Hematopoietic multipotent progenitor cell treated with erythropoietin and hydrocortisone succinate and interleukin-3 and kit ligand, for 8 days (in vitro differentiated cells): ENCODE results near the gene SCTR.
A peak's percentile ranks its signal among the peaks of the same experiment; 100 is the strongest.
"Not testable (repeated sequence)": the region's sequence is repeated elsewhere in the genome, so short reads cannot be mapped to it uniquely, and the experiment has no call there.

Source experiments
- DNase-seq: peaks from one replicate; pipeline ENCODE4 v3.0.0-alpha.2; 2015

Gene SCTR

DNA sequence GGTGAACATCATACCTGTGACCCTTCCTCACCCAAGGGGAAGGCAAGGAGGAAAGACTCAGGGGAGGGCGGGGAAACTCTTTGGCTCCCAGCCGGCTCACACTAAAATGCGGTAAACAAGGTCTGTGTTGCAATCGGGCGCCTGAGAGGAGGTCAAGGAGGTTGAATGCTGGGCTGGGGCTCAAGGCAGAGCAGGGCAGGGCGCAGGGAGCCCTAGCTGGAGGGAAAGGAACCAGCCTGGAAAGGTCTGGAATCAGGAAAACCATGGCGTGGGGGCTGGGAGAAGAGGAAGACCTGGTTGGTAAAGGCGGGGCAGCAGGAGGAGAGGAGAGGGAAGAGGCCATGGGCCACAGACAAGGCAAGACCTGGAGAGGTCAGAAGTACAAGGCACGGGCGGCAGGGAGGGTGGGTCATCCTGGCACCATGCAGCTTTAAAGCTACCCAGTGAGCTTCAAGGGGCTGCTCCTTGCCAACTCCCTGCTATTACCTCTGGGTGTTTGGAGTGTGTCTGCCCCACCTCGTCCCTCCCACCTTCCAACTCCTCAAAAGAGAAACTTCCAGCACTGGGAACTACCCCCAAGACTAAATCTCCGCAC lies 97.4 kb downstream of the SCTR start:
- no peak for DNase-seq

DNA sequence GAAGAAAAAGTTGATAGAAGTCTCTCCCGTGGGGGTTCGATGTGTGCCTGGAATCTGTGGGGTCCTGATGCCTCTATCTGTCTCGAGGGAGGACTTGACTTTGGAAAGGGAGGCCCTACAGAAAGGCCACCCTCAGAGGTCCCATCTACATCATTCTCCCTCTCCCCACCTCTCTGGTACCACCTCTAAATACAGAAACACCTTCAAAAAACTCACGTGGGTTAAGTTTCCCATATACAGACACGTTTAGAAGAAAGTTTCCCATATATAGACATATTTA lies 97.9 kb downstream of the SCTR start:
- no peak for DNase-seq

DNA sequence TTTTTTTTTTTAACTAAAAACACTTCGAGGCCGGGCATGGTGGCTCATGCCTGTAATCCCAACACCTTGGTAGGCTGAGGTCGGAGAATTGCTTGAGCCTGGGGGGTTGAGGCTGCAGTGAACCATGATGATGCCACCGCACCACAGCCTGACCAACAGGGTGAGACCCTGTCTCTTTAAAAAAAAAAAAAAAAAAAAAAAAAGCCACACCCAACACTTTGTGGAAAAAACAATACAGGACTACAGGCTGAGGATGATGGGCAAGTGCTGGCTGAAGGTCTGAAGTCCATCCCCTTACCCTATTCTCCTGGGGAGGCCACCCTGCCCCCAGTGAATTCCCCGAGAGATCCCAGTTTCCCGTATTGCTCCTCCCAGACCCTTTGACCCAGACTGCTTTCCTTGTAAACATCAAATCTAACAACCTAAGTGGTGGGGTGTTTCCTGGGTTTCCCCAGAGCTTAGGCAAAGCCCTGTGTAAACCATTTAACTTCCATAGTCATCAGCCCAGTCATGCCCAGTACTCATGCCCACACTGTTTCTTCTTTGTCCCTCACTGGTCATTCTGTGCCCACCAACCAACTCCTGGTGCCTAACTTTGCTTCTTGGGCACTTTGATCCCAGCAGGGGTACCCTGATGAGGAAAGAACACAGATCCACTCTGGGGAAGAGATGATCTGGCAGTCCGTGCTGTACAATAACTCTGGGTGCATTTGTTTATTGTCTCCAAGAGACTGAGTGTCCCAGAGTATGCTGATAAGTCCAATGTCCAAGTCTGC lies 98.5 kb downstream of the SCTR start:
- no peak for DNase-seq

GRCh38 chr2:119425119-119425405 lies 99.2 kb downstream of the SCTR start:
- no peak for DNase-seq

DNA sequence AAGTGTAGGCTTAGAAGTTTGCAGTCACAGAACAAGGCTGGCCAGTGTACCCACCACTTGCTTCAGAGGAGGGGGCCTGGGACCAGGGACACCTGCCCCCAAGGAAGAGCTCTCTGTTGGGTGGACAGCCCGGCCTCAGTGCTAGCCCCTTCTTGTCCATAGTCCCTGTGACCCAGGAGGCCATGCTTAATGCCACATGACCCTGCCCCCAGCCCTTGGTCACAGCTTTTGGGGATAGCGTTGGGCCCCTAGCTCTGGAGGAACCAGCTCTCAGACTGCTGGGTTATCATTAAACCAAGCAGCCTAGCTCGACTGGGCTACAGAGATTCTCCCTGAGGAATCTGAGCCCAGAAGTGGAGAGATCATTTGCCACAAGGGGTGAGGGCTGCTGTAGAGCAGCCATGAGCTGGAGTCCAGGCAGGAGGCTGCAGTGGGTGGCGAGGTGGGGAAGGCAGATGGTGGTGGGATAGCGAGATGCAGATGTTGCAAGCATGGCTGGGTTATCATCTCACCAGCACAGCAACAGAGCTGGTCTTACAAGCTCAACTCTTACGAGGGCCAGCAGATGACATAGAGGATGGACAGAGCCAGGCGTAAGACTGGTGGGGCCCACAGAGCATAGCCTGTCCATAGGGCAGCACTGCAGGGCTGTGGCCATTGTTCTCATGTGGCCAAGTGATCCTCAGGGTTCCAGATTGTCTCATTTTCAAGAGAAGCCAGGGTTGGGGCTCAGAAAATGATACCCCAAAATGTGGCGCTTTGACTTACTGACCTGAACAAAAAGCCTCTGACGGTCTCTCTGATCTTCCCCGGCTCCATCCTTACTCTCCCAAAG lies 99.8 kb downstream of the SCTR start:
- no peak for DNase-seq

DNA sequence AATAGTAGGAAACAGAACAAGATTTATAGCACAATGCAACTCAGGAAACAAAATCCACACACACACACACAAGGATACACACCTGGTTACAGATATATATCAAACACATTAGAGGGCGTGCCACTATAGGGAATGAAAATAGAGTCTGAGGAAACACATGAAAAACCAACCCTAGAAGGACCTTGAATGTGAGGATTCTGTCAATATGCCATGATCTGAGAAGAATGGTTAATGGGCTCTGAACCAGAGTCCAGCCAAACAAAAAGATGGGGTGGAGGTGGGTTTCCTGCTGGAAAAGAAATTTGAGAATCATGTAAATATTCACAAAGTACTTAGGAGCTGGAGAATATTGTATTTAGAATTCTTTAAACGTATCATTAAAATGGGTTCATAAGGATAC lies 100.5 kb downstream of the SCTR start:
- no peak for DNase-seq

GRCh38 chr2:119423108-119423444 lies 101.2 kb downstream of the SCTR start:
- DNase-seq, result no peak

- DNase-seq, result no peak
These were observed 101.7 kb downstream of the SCTR start for GRCh38 chr2:119422360-119423107.

GRCh38 chr2:119421741-119422140 lies 102.5 kb downstream of the SCTR start:
- no peak for DNase-seq

DNA sequence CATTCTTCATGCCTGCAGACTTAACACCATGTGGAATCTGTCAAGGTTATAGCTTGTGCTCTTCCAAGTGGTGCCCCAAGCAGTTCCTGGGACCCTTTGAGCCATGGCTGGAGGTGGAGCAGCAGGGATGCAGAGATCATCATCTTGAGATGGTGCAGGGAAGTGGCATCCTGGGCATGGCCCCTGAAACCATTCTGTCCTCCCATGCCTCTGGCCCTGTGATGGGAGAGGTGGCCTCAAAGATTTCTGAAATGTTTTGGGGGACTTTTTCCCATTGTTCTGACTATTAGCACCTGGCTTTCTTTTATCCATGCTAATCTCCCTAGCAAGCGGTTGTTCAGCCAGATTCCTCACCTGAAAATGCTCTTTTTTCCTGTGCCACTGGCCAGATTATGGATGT lies 103.0 kb downstream of the SCTR start:
- DNase-seq, result no peak

GRCh38 chr2:119419803-119420508 lies 104.3 kb downstream of the SCTR start:
- no peak for DNase-seq

- DNase-seq, result no peak
These were observed 105.2 kb downstream of the SCTR start for GRCh38 chr2:119419065-119419464.

GRCh38 chr2:119417908-119418307 lies 106.4 kb downstream of the SCTR start:
- no peak for DNase-seq

DNA sequence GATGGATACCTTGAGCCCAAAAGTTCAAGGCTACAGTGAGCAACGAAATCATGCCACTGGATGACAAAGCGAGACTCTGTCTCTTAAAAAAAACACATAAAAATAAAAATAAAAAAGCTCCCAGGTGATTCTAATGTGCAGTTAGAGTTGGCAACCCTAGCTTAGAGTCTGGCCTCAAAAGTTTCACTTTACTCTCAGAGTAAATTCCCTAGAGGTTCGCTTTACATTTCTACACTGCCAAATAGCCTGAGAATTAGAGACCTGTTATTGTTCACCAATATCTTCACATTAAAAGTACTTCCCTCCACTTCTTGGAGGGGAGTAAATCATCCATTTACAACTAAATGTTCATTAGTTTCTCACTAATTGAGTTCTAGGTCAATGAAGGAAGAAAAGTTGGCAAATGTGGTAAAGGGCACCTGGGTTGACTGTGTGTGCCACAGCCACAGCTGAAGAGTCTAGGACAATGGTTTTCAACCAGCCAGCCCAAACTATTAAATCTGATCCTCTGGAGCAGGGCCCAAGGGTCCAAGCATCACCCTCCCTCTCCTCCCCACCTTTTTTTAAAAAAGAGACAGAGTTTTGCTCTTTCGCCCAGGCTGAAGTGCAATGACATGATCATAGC lies 107.9 kb downstream of the SCTR start:
- DNase-seq, result no peak

DNA sequence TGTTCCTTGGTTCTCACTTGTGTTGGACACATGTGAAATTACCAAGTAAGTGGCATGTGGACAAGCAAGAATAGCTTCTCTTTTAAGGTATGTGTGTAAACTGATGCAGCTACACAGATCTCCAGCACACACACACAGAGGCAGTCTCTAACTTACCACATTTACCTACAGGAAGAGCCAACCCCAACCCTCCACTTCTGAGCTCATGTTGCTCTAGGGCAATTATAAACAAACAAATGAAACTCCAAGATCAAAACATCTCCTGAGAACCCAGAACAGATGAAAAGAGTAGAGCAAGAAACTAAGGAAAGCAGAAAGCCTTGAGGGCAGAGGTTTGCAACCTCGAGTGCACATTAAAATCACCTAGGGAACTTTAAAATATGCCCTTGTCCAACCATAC lies 108.7 kb downstream of the SCTR start:
- no peak for DNase-seq

DNA sequence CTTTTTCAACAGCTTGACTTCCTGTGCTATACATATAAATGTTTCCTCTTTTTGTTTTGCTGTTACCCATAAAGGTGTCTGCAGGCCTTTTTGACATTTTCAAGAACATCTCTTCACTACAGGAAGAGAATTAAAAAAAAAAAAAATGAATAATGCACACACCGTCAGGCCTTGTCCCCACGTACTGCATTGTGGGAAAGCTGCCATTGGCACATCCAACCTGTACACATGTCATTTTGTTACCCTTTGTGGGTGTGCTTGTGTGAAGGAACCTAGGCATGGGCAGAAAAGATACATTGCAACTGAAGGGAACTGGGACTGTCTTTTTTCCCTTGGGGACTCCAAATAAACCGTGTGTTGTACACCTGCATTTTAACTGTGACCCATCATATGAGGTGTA lies 109.4 kb downstream of the SCTR start:
- DNase-seq, result no peak

DNA sequence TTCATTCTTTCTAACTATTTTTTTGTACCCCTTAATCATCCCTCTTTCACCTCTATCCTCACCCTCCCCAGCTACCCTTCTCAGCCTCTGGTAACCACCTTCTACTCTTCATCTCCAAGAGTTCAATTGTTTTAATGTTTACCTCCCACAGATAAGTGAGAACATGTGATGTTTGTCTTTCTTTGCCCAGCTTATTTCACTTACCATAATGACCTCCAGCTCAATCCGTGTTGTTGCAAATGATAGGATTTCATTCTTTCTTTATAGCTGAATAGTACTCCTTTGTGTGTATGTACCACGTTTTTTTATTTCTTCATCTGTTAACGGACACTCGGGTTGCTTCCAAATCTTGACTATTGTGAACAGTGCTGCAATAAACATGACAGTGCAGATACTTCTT lies 114.8 kb downstream of the SCTR start:
- DNase-seq, result no peak

GRCh38 chr2:119408221-119408619 lies 116.1 kb downstream of the SCTR start:
- DNase-seq, result no peak

DNA sequence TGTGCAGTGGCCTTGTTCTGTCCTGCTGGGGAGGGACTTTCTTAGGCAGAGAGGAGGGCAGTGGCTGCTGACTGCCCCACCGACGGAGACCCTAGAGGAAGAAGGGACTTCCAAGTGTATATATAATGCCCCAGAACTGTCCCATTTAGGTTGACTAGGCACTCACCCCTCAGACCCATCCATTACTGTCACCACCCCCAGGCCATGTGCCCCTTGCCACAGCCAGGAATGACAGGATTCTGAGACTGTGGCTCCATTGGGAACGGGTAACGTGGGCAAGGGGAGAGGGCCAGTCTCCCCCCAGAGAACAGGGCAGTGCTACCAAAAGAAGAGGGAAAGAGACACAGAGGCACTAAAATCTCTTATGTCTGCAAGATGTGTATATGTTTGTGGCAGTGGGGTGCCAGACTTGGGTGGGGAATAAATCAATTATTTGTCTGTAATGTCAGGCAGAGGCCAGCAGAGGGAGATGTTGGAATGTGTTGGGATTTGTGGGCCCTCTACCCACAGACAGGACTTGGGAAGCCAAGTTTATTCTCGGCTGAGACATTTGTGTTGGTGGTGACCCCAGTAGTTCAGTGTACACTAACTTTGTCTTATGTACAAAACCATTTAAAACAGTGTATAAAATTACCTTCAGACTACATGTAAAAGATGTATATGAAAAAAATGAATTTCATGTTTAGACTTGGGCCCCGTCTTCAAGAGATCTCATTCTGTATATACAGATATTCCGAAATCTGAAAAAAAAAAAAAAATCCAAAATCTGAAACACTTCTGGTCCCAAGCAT lies 116.7 kb downstream of the SCTR start:
- peak; percentile 72 for DNase-seq

GRCh38 chr2:119405151-119405550 lies 119.1 kb downstream of the SCTR start:
- no peak for DNase-seq

GRCh38 chr2:119403618-119404017 lies 120.7 kb downstream of the SCTR start:
- DNase-seq, result not testable (repeated sequence)
